A673 (cell line): Measurements from ENCODE around the gene TERB1. TPM values are rescaled to one million over a fixed set of nuclear protein-coding genes. Genes with fewer than 3 reads are reported as not detected.

Experiments used
- BruUV-seq: library from RNA; stranded (reverse); fragments of 400-500 nt; replicated peaks from 2 replicates; lab custom pipeline; 2021; lab: Mats Ljungman, UMichigan
- CTCF ChIA-PET: fragments of 300-600 bp; sonication (Branson Sonifier 250); formaldehyde crosslinking; loops from one replicate; lab custom pipeline; 2022; ENCODE audit warnings: antibody characterized with exemption; lab: Charles Lee
- POLR2A ChIA-PET: fragments of 300-600 bp; sonication (Branson Sonifier 250); formaldehyde crosslinking; loops from one replicate; lab custom pipeline; 2022; ENCODE audit warnings: antibody characterized with exemption; ENCODE audit not compliant: low non-redundant PET; lab: Charles Lee
- DNase-seq: peaks from one replicate; pipeline ENCODE4 v3.0.0-alpha.2; 2015; ENCODE audit warnings: low spot score
- H3K27ac ChIP-seq: fragments of 200-600 bp; sonication (generic); 2 replicates; pipeline ENCODE4 v1.5.1; 2016; ENCODE audit warnings: mixed run types, low read depth, mild to moderate bottlenecking, mixed read lengths, antibody characterized with exemption, low read length; ENCODE audit not compliant: poor library complexity, severe bottlenecking
- H3K27me3 ChIP-seq: fragments of 200-600 bp; sonication (generic); replicated peaks from 2 replicates; pipeline ENCODE4 v1.6.1; 2017; ENCODE audit warnings: mixed run types, low read depth, mild to moderate bottlenecking, mixed read lengths, antibody characterized with exemption, low read length; ENCODE audit not compliant: insufficient read depth, poor library complexity
- H3K36me3 ChIP-seq: fragments of 200-600 bp; sonication (generic); 2 replicates; pipeline ENCODE4 v1.6.1; 2016; ENCODE audit warnings: mixed run types, mild to moderate bottlenecking, mixed read lengths, antibody characterized with exemption, low read length; ENCODE audit not compliant: insufficient read depth, poor library complexity, severe bottlenecking
- H3K4me1 ChIP-seq: fragments of 200-600 bp; sonication (generic); 2 replicates; pipeline ENCODE4 v1.6.1; 2017; ENCODE audit warnings: mixed run types, mild to moderate bottlenecking, mixed read lengths, antibody characterized with exemption, low read length; ENCODE audit not compliant: insufficient read depth, poor library complexity, severe bottlenecking
- H3K4me3 ChIP-seq: fragments of 200-600 bp; sonication (generic); 2 replicates; pipeline ENCODE4 v1.5.1; 2016; ENCODE audit warnings: low read depth, mixed run types, mild to moderate bottlenecking, mixed read lengths, low read length; ENCODE audit not compliant: poor library complexity, severe bottlenecking
- H3K9me3 ChIP-seq: fragments of 200-600 bp; sonication (generic); 2 replicates; pipeline ENCODE4 v1.6.1; 2016; ENCODE audit warnings: mixed run types, low read depth, mild to moderate bottlenecking, mixed read lengths, antibody characterized with exemption, low read length; ENCODE audit not compliant: poor library complexity, severe bottlenecking
- EZH2 ChIP-seq: fragments of 200-600 bp; sonication (generic); IDR thresholded peaks from 2 replicates; pipeline ENCODE4 v1.6.1; 2017; ENCODE audit warnings: borderline replicate concordance, low read depth, mild to moderate bottlenecking, mixed read lengths, antibody characterized with exemption, low read length; ENCODE audit not compliant: poor library complexity, severe bottlenecking
- intact Hi-C: fragments of 100-400 bp; cut with micrococcal nuclease; formaldehyde crosslinking; loops from one replicate; pipeline ENCODE4 v1.10.0; 2022; ENCODE audit not compliant: unreplicated experiment
- total RNA-seq: library from RNA; stranded (reverse); gene quantifications from 2 replicates; pipeline ENCODE4 v1.2.3, GENCODE V29; 2021
- TF ChIP-seq, protein P1 (sequence below): fragments of 300-800, 200-600 bp; sonication (generic); conservative IDR thresholded peaks from 2 replicates; pipeline ENCODE4 v1.5.1; 2017; ENCODE audit warnings: low read depth, mild to moderate bottlenecking, antibody characterized with exemption, low read length, moderate library complexity, mixed read lengths

Gene TERB1
- total RNA-seq, 1 experiment from 2014 or later, result not detected

- CTCF ChIA-PET, result interaction anchor here (1.6 kb wide), 1 partner anchor 10 kb away, joined by 6 read pairs; the partner anchor contains the start of gene NAE1
- Histone ChIP-seq H3K9me3 (no peaks in the 10 kb centered on the region), H3K27ac (no peak overlapping the region), H3K4me1 (peaks cover 18% of the 10 kb centered on the region), H3K27me3 (peaks cover 19% of the 10 kb centered on the region), H3K36me3 (no peaks in the 10 kb centered on the region), H3K4me3 (no peak overlapping the region)
- DNase-seq, result no peak
- no TSS peak for BruUV-seq
- TF ChIP-seq, protein P1, sequence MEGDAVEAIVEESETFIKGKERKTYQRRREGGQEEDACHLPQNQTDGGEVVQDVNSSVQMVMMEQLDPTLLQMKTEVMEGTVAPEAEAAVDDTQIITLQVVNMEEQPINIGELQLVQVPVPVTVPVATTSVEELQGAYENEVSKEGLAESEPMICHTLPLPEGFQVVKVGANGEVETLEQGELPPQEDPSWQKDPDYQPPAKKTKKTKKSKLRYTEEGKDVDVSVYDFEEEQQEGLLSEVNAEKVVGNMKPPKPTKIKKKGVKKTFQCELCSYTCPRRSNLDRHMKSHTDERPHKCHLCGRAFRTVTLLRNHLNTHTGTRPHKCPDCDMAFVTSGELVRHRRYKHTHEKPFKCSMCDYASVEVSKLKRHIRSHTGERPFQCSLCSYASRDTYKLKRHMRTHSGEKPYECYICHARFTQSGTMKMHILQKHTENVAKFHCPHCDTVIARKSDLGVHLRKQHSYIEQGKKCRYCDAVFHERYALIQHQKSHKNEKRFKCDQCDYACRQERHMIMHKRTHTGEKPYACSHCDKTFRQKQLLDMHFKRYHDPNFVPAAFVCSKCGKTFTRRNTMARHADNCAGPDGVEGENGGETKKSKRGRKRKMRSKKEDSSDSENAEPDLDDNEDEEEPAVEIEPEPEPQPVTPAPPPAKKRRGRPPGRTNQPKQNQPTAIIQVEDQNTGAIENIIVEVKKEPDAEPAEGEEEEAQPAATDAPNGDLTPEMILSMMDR, result no peak
- no peak for TF ChIP-seq EZH2
- POLR2A ChIA-PET, result no interaction called here
- intact Hi-C loops, result no loop called here
Observed at GRCh38 chr16:66840883-66841282, 39.5 kb upstream of the TERB1 start.

DNA sequence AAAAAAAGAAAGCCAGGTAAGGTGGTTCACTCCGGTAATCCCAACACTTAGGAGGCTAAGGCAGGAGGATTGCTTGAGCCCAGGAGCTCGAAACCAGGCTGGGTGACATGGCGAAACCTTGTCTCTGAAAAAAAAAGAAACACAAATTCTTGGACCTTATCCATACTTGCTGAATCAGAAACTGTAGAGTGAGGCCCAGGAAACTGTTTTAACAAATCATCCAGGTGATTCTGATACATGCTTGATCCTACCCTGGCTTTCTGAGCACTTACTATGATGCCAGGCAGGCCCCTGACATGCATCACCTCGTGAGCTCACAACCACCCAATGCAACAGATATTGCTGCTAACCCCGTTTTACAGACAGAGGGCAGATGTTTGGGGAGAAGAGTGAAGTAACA, 33.4 kb upstream of the TERB1 start:
- Histone ChIP-seq H3K27ac (no peak overlapping the region), H3K36me3 (no peaks in the 10 kb centered on the region), H3K4me1 (no peaks in the 10 kb centered on the region), H3K27me3 (no peaks in the 10 kb centered on the region), H3K4me3 (no peak overlapping the region), H3K9me3 (no peaks in the 10 kb centered on the region)
- intact Hi-C loops, result loop anchor here (5.0 kb wide), 1 partner anchor 33 kb away; no protein-coding TSS in a partner anchor
- BruUV-seq, result no TSS peak
- POLR2A ChIA-PET, result interaction anchor here (0.6 kb wide), 2 partner anchors 17 to 246 kb away, joined by 3 to 6 read pairs; no protein-coding TSS in a partner anchor
- no peak for DNase-seq
- TF ChIP-seq, protein P1, result no peak
- TF ChIP-seq EZH2, result no peak
- CTCF ChIA-PET, result no interaction called here

DNA sequence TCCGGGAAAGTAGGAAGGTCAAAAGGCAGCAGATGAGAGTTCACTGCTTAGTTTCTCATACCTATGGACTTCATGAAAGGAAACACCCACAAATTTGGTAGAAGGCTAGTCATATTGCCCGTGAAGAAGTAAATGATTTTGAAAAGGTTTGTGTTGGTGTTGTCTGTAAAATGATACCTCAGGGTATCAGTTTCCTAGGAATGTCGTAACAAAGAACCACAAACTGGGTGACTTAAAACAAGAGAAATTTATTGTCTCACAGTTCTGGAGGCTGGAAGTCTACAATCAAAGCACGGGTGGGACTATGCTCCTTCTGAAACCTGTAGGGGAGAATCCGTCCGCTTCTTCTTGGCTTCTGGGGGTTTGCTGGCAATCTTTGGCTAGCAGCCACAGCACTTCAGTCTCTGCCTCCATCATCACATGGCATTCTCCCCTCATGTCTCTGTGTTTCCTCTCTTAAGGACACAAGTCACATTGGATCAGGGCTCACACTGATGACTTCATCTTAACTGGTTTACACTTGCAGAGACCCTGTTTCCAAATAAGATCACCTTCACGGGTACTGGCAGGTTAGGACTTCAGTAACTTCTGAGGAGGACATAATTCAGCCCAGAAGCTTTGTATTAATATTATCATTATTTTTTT, 31.4 kb upstream of the TERB1 start:
- no peak for DNase-seq
- Histone ChIP-seq H3K27me3 (no peaks in the 10 kb centered on the region), H3K4me1 (peaks cover 8% of the 10 kb centered on the region), H3K27ac (no peak overlapping the region), H3K36me3 (peaks cover 10% of the 10 kb centered on the region), H3K9me3 (no peaks in the 10 kb centered on the region), H3K4me3 (no peak overlapping the region)
- CTCF ChIA-PET, result no interaction called here
- no TSS peak for BruUV-seq
- intact Hi-C loops, result loop anchor here (5.0 kb wide), 1 partner anchor 35 kb away; no protein-coding TSS in a partner anchor
- TF ChIP-seq EZH2, result no peak
- TF ChIP-seq, protein P1, result no peak
- POLR2A ChIA-PET, result no interaction called here
